GM18868 (cell line): ENCODE results near the gene THADA.

Source experiments
- ATAC-seq: cut with Tn5 transposase; IDR thresholded peaks from one replicate; pipeline ENCODE4 v1.9.1; 2021; ENCODE audit warnings: mild to moderate bottlenecking, moderate library complexity; ENCODE audit not compliant: unreplicated experiment

The THADA gene

GRCh38 chr2:43333101-43333655 lies 262.7 kb downstream of the THADA start:
- ATAC-seq = no peak

- no peak for ATAC-seq
Measured at GRCh38 chr2:43332653-43333052, 263.2 kb downstream of the THADA start.

GRCh38 chr2:43331422-43331821 lies 264.4 kb downstream of the THADA start:
- ATAC-seq = no peak

GRCh38 chr2:43329637-43330036 lies 266.2 kb downstream of the THADA start:
- ATAC-seq = no peak

- ATAC-seq = no peak
Measured at GRCh38 chr2:43328832-43329231, 267.0 kb downstream of the THADA start.

GRCh38 chr2:43328133-43328532 lies 267.7 kb downstream of the THADA start:
- ATAC-seq = no peak

GRCh38 chr2:43327119-43327518 lies 268.7 kb downstream of the THADA start:
- no peak for ATAC-seq

- ATAC-seq = no peak
Measured at GRCh38 chr2:43326101-43326825, 269.6 kb downstream of the THADA start.

- no peak for ATAC-seq
Measured at GRCh38 chr2:43325107-43325811, 270.6 kb downstream of the THADA start.

GRCh38 chr2:43324259-43325106 lies 271.4 kb downstream of the THADA start:
- no peak for ATAC-seq

- ATAC-seq = no peak
Measured at GRCh38 chr2:43323857-43324256, 272.0 kb downstream of the THADA start.

- no peak for ATAC-seq
Measured at GRCh38 chr2:43321446-43321845, 274.4 kb downstream of the THADA start.

- ATAC-seq = no peak
Measured at GRCh38 chr2:43319541-43319940, 276.3 kb downstream of the THADA start.

GRCh38 chr2:43318791-43319190 lies 277.0 kb downstream of the THADA start:
- ATAC-seq = no peak

GRCh38 chr2:43317680-43318079 lies 278.2 kb downstream of the THADA start:
- ATAC-seq = no peak

- ATAC-seq = no peak
Measured at GRCh38 chr2:43317194-43317593, 278.6 kb downstream of the THADA start.

- no peak for ATAC-seq
Measured at GRCh38 chr2:43315482-43315881, 280.4 kb downstream of the THADA start.

GRCh38 chr2:43314299-43314927 lies 281.4 kb downstream of the THADA start:
- no peak for ATAC-seq

- ATAC-seq = no peak
Measured at GRCh38 chr2:43313642-43314017, 282.2 kb downstream of the THADA start.

- ATAC-seq = no peak
Measured at GRCh38 chr2:43312755-43313641, 282.8 kb downstream of the THADA start.
